CD4-positive, alpha-beta T cell (primary cell): ENCODE data around the gene ZNRF3. TPM values are rescaled to one million over a fixed set of nuclear protein-coding genes. Genes with fewer than 3 reads are reported as not detected.

ENCODE experiments used
- ATAC-seq: fragments of 200-7000 bp; cut with Tn5 transposase; one replicate; pipeline ENCODE4 v1.10.0; 2022; ENCODE audit warnings: mild to moderate bottlenecking; ENCODE audit not compliant: poor library complexity
- CTCF ChIA-PET: fragments of 350-600 bp; sonication (Branson Sonifier 250); formaldehyde crosslinking; loops from one replicate; lab custom pipeline; 2021; ENCODE audit warnings: antibody characterized with exemption, inconsistent platforms; lab: Charles Lee
- POLR2A ChIA-PET: fragments of 350-600 bp; sonication (Branson Sonifier 250); formaldehyde crosslinking; loops from one replicate; lab custom pipeline; 2021; ENCODE audit warnings: antibody characterized with exemption, inconsistent platforms; lab: Charles Lee
- DNase-seq, 14 experiments: peaks; one replicate each; pipeline ENCODE4 v3.0.0-alpha.2; 2013 to 2020; ENCODE audit warnings: mixed read lengths in 2 of 14
- H3K27ac ChIP-seq, 2 donors: one replicate each; pipeline versions ENCODE4 v1.5.1 to v1.7.0; 2013; ENCODE audit warnings: low read length in 2 of 2, low read depth in 1 of 2, mild to moderate bottlenecking in 1 of 2
- H3K27me3 ChIP-seq, 2 experiments: 1 replicate in 1 of 2; 2 replicates in 1 of 2; pipeline versions ENCODE4 v1.6.1 to v1.7.0; 2013; ENCODE audit warnings: low read length in 2 of 2, control low read depth in 1 of 2, mild to moderate bottlenecking in 1 of 2, moderate library complexity in 1 of 2; ENCODE audit not compliant: insufficient read depth in 2 of 2, control insufficient read depth in 1 of 2
- H3K36me3 ChIP-seq: one replicate; pipeline ENCODE4 v1.6.1; 2013; ENCODE audit warnings: low read length, control low read depth; ENCODE audit not compliant: insufficient read depth
- H3K4me1 ChIP-seq: one replicate; pipeline ENCODE4 v1.6.1; 2013; ENCODE audit warnings: low read length, control low read depth; ENCODE audit not compliant: insufficient read depth
- H3K4me3 ChIP-seq: one replicate; pipeline ENCODE4 v1.5.1; 2013; ENCODE audit warnings: mild to moderate bottlenecking, low read length, moderate library complexity
- H3K9me3 ChIP-seq, 2 experiments: 1 replicate in 1 of 2; 2 replicates in 1 of 2; pipeline versions ENCODE4 v1.6.1 to v1.7.0; 2013; ENCODE audit warnings: low read length in 2 of 2, mild to moderate bottlenecking in 2 of 2, control low read depth in 1 of 2, moderate library complexity in 1 of 2; ENCODE audit not compliant: control insufficient read depth in 1 of 2, insufficient read depth in 1 of 2
- H3K27ac Mint-ChIP-seq: one replicate; pipeline ENCODE4 v1.8.0; 2020; ENCODE audit warnings: mixed read lengths
- H3K27me3 Mint-ChIP-seq: one replicate; pipeline ENCODE4 v1.8.0; 2021; ENCODE audit warnings: mixed read lengths
- H3K36me3 Mint-ChIP-seq: one replicate; pipeline ENCODE4 v1.8.0; 2021; ENCODE audit warnings: low read depth, mixed read lengths
- H3K4me1 Mint-ChIP-seq: one replicate; pipeline ENCODE4 v1.8.0; 2021; ENCODE audit warnings: low read depth, mixed read lengths
- H3K4me3 Mint-ChIP-seq: one replicate; pipeline ENCODE4 v1.8.0; 2020; ENCODE audit warnings: mild to moderate bottlenecking, mixed read lengths
- H3K9me3 Mint-ChIP-seq: one replicate; pipeline ENCODE4 v1.8.0; 2020; ENCODE audit warnings: mixed read lengths
- CTCF ChIP-seq: fragments of 200-600 bp; IDR thresholded peaks from one replicate; pipeline ENCODE4 v1.8.0; 2022; ENCODE audit warnings: antibody characterized with exemption, mild to moderate bottlenecking
- intact Hi-C, 2 experiments: fragments of 100-400 bp; cut with DNase I in 1 of 2; cut with micrococcal nuclease in 1 of 2; formaldehyde crosslinking; loops; one replicate each; pipeline versions ENCODE4 v1.15.1 to v1.9.0; 2023 to 2025; cut with DNase I, micrococcal nuclease
- total RNA-seq, 174 experiments: library from RNA in 2 of 174; stranded (reverse) in 2 of 174; gene quantifications; one replicate each; pipeline ENCODE4 v1.2.3 and lab custom pipeline; 2021 to 2026

Gene ZNRF3
- total RNA-seq, 2 experiments from 2014 or later, result 0.38 to 0.61 TPM

DNA sequence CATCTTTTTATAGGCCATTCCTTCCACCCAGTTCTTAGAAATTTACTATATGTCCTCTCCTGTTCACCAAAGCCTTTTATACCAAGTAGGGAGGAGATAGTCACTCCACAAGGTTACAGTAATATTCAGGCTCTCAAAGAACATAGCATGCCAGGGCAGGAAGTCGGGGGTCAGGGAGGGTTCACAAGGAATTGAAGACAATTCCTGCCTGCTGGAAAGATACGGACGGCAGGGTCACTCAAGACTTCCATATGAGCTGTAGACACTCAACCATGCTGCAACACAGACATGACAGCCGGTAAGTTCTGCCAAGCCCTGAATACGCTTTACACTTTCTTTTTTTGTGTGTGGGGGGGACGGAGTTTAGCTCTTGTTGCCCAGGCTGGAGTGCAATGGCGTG is 177.6 kb downstream of the ZNRF3 start:
- no peak for ATAC-seq
- no peaks in the 10 kb centered on the region for H3K36me3 ChIP-seq
- no peaks in the 10 kb centered on the region for H3K36me3 Mint-ChIP-seq
- H3K4me3 Mint-ChIP-seq, result no peak overlapping the region
- peaks cover 9% of the 10 kb centered on the region for H3K4me1 Mint-ChIP-seq
- H3K27me3 Mint-ChIP-seq, result peaks cover 47% of the 10 kb centered on the region
- no peak overlapping the region for H3K27ac Mint-ChIP-seq
- intact Hi-C loops, result no loop called here
- no peaks in the 10 kb centered on the region for H3K9me3 ChIP-seq
- peaks cover 4% of the 10 kb centered on the region for H3K4me1 ChIP-seq
- no peak overlapping the region for H3K4me3 ChIP-seq
- POLR2A ChIA-PET, result no interaction called here
- H3K9me3 Mint-ChIP-seq, result no peaks in the 10 kb centered on the region
- no peaks in the 10 kb centered on the region for H3K27me3 ChIP-seq
- no peak for TF ChIP-seq CTCF
- DNase-seq, result no peak
- CTCF ChIA-PET, result no interaction called here
- H3K27ac ChIP-seq, result no peak overlapping the region

DNA sequence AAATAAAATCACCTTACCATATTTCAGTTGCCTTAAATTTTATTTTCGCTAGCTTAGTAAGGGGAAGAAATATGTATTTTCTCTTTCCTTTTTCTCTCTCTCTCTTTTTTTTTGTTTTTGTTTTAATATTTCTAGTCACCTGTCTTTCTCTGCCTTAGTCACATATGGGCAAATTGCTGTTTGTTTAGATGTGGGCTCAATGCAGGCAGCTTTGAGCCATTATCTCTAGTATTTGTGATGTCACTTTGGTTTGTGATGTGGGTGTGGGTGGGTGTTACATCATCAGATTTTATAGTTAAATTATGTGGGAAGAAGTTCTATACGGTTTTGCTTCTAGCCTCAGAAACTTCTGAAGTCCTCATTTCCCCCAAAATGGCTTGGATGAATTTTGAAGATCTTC is 178.4 kb downstream of the ZNRF3 start, which contains the start of gene C22orf31:
Gene C22orf31, minus strand, starts transcription at position 59 of the 400 bp plus-strand sequence. Its CDS starts 39 bp downstream, at position 20.
- ATAC-seq (no peak), DNase-seq (no peak)
- Histone ChIP-seq H3K4me3 (no peak within 1 kb of the TSS), H3K9me3 (no peaks in the 10 kb centered on the region), H3K36me3 (no peaks in the 10 kb centered on the region), H3K4me1 (peaks cover 4% of the 10 kb centered on the region), H3K27me3 (no peaks in the 10 kb centered on the region), H3K27ac (no peak within 1 kb of the TSS)
- Mint-ChIP-seq H3K9me3 (no peaks in the 10 kb centered on the region), H3K36me3 (no peaks in the 10 kb centered on the region), H3K27me3 (peaks cover 47% of the 10 kb centered on the region), H3K4me1 (peaks cover 12% of the 10 kb centered on the region), H3K4me3 (no peak within 1 kb of the TSS), H3K27ac (no peak within 1 kb of the TSS)
- intact Hi-C loops, result no loop called here
- POLR2A ChIA-PET, result no interaction called here
- TF ChIP-seq CTCF, result no peak
- CTCF ChIA-PET, result no interaction called here

GRCh38 chr22:29062286-29062821 is 179.0 kb downstream of the ZNRF3 start:
- Mint-ChIP-seq H3K27me3 (peaks cover 47% of the 10 kb centered on the region), H3K4me1 (peaks cover 12% of the 10 kb centered on the region), H3K4me3 (no peak overlapping the region), H3K9me3 (no peaks in the 10 kb centered on the region), H3K27ac (no peak overlapping the region), H3K36me3 (no peaks in the 10 kb centered on the region)
- ChIA-PET CTCF (no interaction called here), POLR2A (no interaction called here)
- Histone ChIP-seq H3K27ac (no peak overlapping the region), H3K36me3 (no peaks in the 10 kb centered on the region), H3K27me3 (no peaks in the 10 kb centered on the region), H3K4me1 (peaks cover 4% of the 10 kb centered on the region), H3K9me3 (no peaks in the 10 kb centered on the region), H3K4me3 (no peak overlapping the region)
- no peak for TF ChIP-seq CTCF
- DNase-seq (no peak), ATAC-seq (no peak)
- intact Hi-C loops, result no loop called here
